Measurements from ENCODE around the gene SLC25A42. TPM values are rescaled to one million over a fixed set of nuclear protein-coding genes. Genes with fewer than 3 reads are reported as not detected.

Gene SLC25A42
- total RNA-seq, 1 experiment from 2014 or later = 8.1 TPM

GRCh38 chr19:19057720-19058119 lies 6.1 kb upstream of the SLC25A42 start:
- H3K9me3 Mint-ChIP-seq = no peaks in the 10 kb centered on the region
- no peak for DNase-seq (ENCODE audit: low spot score)
- H3K27me3 Mint-ChIP-seq (ENCODE audit: low read depth) = peaks cover 12% of the 10 kb centered on the region
- CTCF ChIA-PET = no interaction called here
- no peak overlapping the region for H3K4me3 Mint-ChIP-seq
- TF ChIP-seq JAZF1 (CRISPR knock-in tag; IDR thresholded peaks at IDR 0.05) (no peak), ZNF263 (CRISPR knock-in tag; IDR thresholded peaks at IDR 0.05; ENCODE audit: low read depth) (no peak), EMX1 (CRISPR knock-in tag; IDR thresholded peaks at IDR 0.05) (no peak), PRRX2 (CRISPR knock-in tag; IDR thresholded peaks at IDR 0.05) (no peak), NFE2L1 (CRISPR knock-in tag; IDR thresholded peaks at IDR 0.05) (no peak), ZNF138 (CRISPR knock-in tag; conservative IDR thresholded peaks at IDR 0.05) (no peak)
- POLR2A ChIA-PET = no interaction called here
- H3K4me1 Mint-ChIP-seq = peaks cover 2% of the 10 kb centered on the region
- ATAC-seq = no peak
- H3K36me3 Mint-ChIP-seq = peaks cover 29% of the 10 kb centered on the region
- H3K27ac Mint-ChIP-seq = no peak overlapping the region

DNA sequence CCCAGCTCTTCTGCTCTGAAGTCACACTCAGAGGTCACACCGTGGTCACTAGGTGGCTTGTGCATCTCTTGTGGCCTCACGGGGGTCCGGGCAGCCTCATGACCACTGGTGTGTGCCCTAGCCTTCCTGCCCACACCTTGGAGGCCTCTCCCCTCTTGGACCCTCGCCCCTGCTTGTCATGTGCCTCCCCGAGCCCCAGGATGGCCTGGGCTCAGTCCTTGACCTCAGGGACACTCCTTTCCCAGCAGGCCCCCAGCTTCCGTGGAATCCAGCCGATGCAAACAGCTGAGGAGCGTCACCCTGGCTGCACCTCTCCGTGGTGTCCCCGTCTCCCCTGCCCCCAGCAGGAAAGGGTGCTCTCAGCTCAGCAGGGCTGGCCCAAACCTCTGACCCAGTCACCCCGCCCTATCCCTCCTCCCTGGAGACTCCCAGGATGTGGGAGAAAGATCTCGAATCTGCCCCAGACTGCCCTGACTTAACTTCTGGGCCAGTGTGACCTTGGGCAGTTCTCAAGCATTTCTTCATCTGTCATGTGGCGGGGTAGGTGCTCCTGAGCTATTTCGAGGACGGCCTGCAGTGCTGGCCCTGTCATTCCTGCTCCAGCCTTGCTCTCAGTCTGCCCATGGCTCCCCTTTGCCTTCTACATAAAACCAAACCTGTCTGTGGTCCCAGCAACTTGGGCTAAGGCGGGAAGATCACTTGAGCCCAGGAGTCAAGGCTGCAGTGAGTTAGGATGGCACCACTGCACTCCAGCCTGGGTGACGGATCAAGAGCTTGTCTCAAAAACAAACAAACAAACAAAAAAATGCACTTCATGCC lies 4.6 kb upstream of the SLC25A42 start:
- no peak for ATAC-seq
- Mint-ChIP-seq H3K4me3 (no peak overlapping the region), H3K9me3 (no peaks in the 10 kb centered on the region), H3K27ac (no peak overlapping the region), H3K36me3 (peaks cover 24% of the 10 kb centered on the region), H3K4me1 (peaks cover 9% of the 10 kb centered on the region), H3K27me3 (ENCODE audit: low read depth) (peaks cover 19% of the 10 kb centered on the region)
- ChIA-PET CTCF (interaction anchor here (3.5 kb wide), 1 partner anchor 57 kb away, joined by 17 read pairs; no protein-coding TSS in a partner anchor), POLR2A (no interaction called here)
- no peak for TF ChIP-seq CTCF (IDR thresholded peaks at IDR 0.05)
- TF ChIP-seq SOX15 (CRISPR knock-in tag; IDR thresholded peaks at IDR 0.05) = no peak
- TF ChIP-seq, protein P1, sequence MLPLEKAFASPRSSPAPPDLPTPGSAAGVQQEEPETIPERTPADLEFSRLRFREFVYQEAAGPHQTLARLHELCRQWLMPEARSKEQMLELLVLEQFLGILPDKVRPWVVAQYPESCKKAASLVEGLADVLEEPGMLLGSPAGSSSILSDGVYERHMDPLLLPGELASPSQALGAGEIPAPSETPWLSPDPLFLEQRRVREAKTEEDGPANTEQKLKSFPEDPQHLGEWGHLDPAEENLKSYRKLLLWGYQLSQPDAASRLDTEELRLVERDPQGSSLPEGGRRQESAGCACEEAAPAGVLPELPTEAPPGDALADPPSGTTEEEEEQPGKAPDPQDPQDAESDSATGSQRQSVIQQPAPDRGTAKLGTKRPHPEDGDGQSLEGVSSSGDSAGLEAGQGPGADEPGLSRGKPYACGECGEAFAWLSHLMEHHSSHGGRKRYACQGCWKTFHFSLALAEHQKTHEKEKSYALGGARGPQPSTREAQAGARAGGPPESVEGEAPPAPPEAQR (CRISPR knock-in tag; IDR thresholded peaks at IDR 0.05) = no peak
- TF ChIP-seq ATF1 (CRISPR knock-in tag; IDR thresholded peaks at IDR 0.05) = no peak
- TF ChIP-seq USF1 (CRISPR knock-in tag; IDR thresholded peaks at IDR 0.05) = no peak
- DNase-seq (ENCODE audit: low spot score) = no peak

DNA sequence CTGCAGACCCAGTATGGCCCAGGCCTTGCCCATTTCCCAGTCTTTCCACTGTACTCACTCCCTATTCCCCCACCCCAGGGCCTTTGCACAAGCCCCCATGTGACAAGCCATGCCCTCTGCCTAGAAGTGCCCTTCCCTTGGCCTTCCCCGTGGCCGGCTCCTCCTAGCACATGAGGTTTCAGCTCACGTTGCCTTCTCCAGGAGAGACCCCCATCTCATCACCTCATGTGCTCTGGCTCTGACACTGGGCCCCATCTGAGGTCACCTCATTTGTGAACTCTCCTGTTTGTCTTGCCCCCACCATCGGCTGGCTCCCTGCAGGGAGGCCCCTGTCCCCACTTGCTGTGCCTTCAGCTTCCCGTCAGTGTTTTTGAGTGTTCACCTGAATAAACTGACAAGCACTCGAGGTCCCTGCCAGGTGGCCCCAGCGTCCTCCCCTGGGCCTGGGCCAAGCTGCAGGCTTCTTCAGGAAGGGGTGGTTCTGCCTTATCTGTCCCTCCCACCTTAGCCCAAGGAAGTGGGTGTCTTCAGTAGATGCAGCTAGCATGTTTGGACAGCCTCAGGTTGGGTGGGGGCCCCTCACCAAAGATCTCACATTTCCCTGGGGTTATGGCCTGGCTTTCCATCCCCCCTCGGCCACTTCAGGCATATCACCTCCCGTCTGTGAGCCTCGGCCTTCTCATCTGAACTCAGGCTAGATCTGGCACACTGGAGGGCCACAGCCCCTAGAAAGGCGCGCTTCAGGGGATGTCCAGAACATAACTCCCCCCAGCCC lies 3.8 kb upstream of the SLC25A42 start:
- no peak for TF ChIP-seq NFYB (CRISPR knock-in tag; conservative IDR thresholded peaks at IDR 0.05; ENCODE audit: low read depth)
- ChIA-PET CTCF (interaction anchor here (1.1 to 3.5 kb wide), 2 partner anchors 52 to 56 kb away, joined by 3 to 17 read pairs; no protein-coding TSS in a partner anchor), POLR2A (interaction anchor here (0.6 kb wide), 1 partner anchor 197 kb away, joined by 3 read pairs; no protein-coding TSS in a partner anchor)
- Mint-ChIP-seq H3K4me3 (no peak overlapping the region), H3K36me3 (peaks cover 20% of the 10 kb centered on the region), H3K27ac (no peak overlapping the region), H3K27me3 (ENCODE audit: low read depth) (peaks cover 27% of the 10 kb centered on the region), H3K9me3 (no peaks in the 10 kb centered on the region), H3K4me1 (peaks cover 17% of the 10 kb centered on the region)
- DNase-seq (ENCODE audit: low spot score) (no peak), ATAC-seq (no peak)

- Mint-ChIP-seq H3K36me3 (peaks cover 12% of the 10 kb centered on the region), H3K9me3 (no peaks in the 10 kb centered on the region), H3K4me1 (peaks cover 19% of the 10 kb centered on the region), H3K4me3 (no peak overlapping the region), H3K27ac (no peak overlapping the region), H3K27me3 (ENCODE audit: low read depth) (peaks cover 41% of the 10 kb centered on the region)
- POLR2A ChIA-PET = no interaction called here
- CTCF ChIA-PET = interaction anchor here (3.5 kb wide), 1 partner anchor 54 kb away, joined by 17 read pairs; no protein-coding TSS in a partner anchor
- no peak for DNase-seq (ENCODE audit: low spot score)
- no peak for ATAC-seq
- TF ChIP-seq RORB (CRISPR knock-in tag; IDR thresholded peaks at IDR 0.05) (no peak), MYBL2 (CRISPR knock-in tag; IDR thresholded peaks at IDR 0.05) (no peak), IRF2 (CRISPR knock-in tag; IDR thresholded peaks at IDR 0.05; ENCODE audit: borderline replicate concordance, low read depth) (no peak), ZNF121 (CRISPR knock-in tag; IDR thresholded peaks at IDR 0.05) (no peak), EMX1 (CRISPR knock-in tag; IDR thresholded peaks at IDR 0.05) (no peak), RELA (CRISPR knock-in tag; IDR thresholded peaks at IDR 0.05; ENCODE audit: borderline replicate concordance) (no peak)
- TF ChIP-seq, protein P2, sequence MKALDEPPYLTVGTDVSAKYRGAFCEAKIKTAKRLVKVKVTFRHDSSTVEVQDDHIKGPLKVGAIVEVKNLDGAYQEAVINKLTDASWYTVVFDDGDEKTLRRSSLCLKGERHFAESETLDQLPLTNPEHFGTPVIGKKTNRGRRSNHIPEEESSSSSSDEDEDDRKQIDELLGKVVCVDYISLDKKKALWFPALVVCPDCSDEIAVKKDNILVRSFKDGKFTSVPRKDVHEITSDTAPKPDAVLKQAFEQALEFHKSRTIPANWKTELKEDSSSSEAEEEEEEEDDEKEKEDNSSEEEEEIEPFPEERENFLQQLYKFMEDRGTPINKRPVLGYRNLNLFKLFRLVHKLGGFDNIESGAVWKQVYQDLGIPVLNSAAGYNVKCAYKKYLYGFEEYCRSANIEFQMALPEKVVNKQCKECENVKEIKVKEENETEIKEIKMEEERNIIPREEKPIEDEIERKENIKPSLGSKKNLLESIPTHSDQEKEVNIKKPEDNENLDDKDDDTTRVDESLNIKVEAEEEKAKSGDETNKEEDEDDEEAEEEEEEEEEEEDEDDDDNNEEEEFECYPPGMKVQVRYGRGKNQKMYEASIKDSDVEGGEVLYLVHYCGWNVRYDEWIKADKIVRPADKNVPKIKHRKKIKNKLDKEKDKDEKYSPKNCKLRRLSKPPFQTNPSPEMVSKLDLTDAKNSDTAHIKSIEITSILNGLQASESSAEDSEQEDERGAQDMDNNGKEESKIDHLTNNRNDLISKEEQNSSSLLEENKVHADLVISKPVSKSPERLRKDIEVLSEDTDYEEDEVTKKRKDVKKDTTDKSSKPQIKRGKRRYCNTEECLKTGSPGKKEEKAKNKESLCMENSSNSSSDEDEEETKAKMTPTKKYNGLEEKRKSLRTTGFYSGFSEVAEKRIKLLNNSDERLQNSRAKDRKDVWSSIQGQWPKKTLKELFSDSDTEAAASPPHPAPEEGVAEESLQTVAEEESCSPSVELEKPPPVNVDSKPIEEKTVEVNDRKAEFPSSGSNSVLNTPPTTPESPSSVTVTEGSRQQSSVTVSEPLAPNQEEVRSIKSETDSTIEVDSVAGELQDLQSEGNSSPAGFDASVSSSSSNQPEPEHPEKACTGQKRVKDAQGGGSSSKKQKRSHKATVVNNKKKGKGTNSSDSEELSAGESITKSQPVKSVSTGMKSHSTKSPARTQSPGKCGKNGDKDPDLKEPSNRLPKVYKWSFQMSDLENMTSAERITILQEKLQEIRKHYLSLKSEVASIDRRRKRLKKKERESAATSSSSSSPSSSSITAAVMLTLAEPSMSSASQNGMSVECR (CRISPR knock-in tag; IDR thresholded peaks at IDR 0.05; ENCODE audit: borderline replicate concordance) = no peak
Measured at GRCh38 chr19:19061506-19061905, 2.3 kb upstream of the SLC25A42 start.
